ENCODE measurements around the gene CTNNB1.
"Not testable (repeated sequence)": the region's sequence is repeated elsewhere in the genome, so short reads cannot be mapped to it uniquely, and the experiment has no call there.

Gene CTNNB1

DNA sequence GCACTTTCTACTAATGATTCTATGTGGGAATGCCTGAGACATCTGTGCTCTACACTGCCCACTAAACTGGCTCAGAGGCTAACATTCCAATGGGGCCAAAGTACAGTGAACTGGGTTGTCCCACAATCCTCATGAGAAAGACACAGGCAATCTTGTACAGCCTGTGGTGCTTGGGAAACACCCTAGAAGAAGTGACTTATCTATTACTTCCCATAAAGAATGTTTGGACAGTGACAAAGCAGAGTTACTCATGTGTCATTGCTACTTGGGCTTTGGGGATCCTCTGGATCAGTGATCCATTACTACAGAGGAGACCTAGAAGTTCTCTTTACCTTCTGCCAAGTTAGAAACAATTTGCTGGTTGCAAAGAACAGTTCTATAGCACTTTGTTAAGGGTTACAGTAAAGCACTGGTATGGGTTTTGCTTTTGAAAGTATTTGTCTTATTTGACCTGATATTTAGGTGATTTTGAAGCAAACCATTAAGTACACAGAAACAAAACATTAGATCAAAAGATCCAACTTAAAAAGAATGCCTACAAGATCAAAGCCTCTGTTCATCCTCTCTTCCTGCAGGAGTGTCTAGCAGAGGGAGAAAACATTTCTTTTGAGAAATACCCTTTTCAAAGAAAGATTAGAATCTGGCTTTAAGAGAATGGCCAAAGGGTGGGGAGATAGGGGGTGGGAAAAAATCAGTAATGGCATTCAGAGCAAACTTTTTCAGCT, 75.8 kb downstream of the CTNNB1 start:
- no peak overlapping the region for H2BK5ac ChIP-seq (ENCODE audit: low read depth, low read length, poor library complexity, severe bottlenecking)
- H3K4me3 ChIP-seq (ENCODE audit: insufficient read depth in 1 of 2, low read depth in 1 of 2, low read length in 2 of 2), result no peak overlapping the region
- no peak overlapping the region for H3K27ac ChIP-seq (ENCODE audit: low read length, poor library complexity, severe bottlenecking)
- no peak overlapping the region for H3K23ac ChIP-seq (ENCODE audit: low read length in 2 of 2)
- DNase-seq, result peak; percentile 57
- no peak overlapping the region for H4K8ac ChIP-seq (ENCODE audit: low read length)
- no peaks in the 10 kb centered on the region for H3K36me3 ChIP-seq (ENCODE audit: control insufficient read depth in 1 of 2, insufficient read depth in 2 of 2, low read depth in 1 of 2, low read length in 2 of 2)
- H3K18ac ChIP-seq (ENCODE audit: low read depth in 1 of 2, low read length in 2 of 2), result no peak overlapping the region
- no peak overlapping the region for H3K9ac ChIP-seq (ENCODE audit: low read length)
- no peaks in the 10 kb centered on the region for H3K27me3 ChIP-seq (ENCODE audit: control insufficient read depth in 1 of 2, insufficient read depth in 1 of 2, low read length in 2 of 2)
- no peak overlapping the region for H2BK15ac ChIP-seq (ENCODE audit: low read depth, poor library complexity, severe bottlenecking)
- H3K4me2 ChIP-seq (ENCODE audit: low read length, poor library complexity, severe bottlenecking), result no peak overlapping the region
- no peak overlapping the region for H3K14ac ChIP-seq (ENCODE audit: low read length in 2 of 2)
- H3K79me1 ChIP-seq (replicated peaks; ENCODE audit: low read length, poor library complexity, severe bottlenecking), result no peaks in the 10 kb centered on the region
- no peak overlapping the region for H4K91ac ChIP-seq (ENCODE audit: low read length)
- no peak overlapping the region for H2AK5ac ChIP-seq (ENCODE audit: low read length, severe bottlenecking)
- peaks cover 8% of the 10 kb centered on the region for H3K4me1 ChIP-seq (ENCODE audit: control insufficient read depth, insufficient read depth, low read depth, low read length)
- H3K4ac ChIP-seq (ENCODE audit: low read depth in 1 of 2, low read length in 2 of 2), result no peak overlapping the region
- H2BK120ac ChIP-seq (ENCODE audit: low read depth, low read length), result no peak overlapping the region
- H2BK12ac ChIP-seq (ENCODE audit: low read length in 2 of 2), result no peak overlapping the region
- H2AFZ ChIP-seq (ENCODE audit: low read depth, low read length), result no peak overlapping the region
- no peaks in the 10 kb centered on the region for H3K9me3 ChIP-seq (ENCODE audit: control insufficient read depth, low read length)

GRCh38 chr3:41276191-41276590, 76.9 kb downstream of the CTNNB1 start:
- WGBS, result 95% methylated on average over 4 of the region's 4 CpGs
- no peak for DNase-seq
- H4K91ac ChIP-seq (ENCODE audit: low read length), result no peak overlapping the region
- no peaks in the 10 kb centered on the region for H3K36me3 ChIP-seq (ENCODE audit: control insufficient read depth in 1 of 2, insufficient read depth in 2 of 2, low read depth in 1 of 2, low read length in 2 of 2)
- H2BK5ac ChIP-seq (ENCODE audit: low read depth, low read length, poor library complexity, severe bottlenecking), result no peak overlapping the region
- H3K23ac ChIP-seq (ENCODE audit: low read length in 2 of 2), result no peak overlapping the region
- no peak overlapping the region for H3K4ac ChIP-seq (ENCODE audit: low read depth in 1 of 2, low read length in 2 of 2)
- H3K18ac ChIP-seq (ENCODE audit: low read depth in 1 of 2, low read length in 2 of 2), result no peak overlapping the region
- no peak overlapping the region for H2BK120ac ChIP-seq (ENCODE audit: low read depth, low read length)
- no peak overlapping the region for H2BK15ac ChIP-seq (ENCODE audit: low read depth, poor library complexity, severe bottlenecking)
- H3K4me2 ChIP-seq (ENCODE audit: low read length, poor library complexity, severe bottlenecking), result no peak overlapping the region
- no peak overlapping the region for H3K9ac ChIP-seq (ENCODE audit: low read length)
- no peak overlapping the region for H3K14ac ChIP-seq (ENCODE audit: low read length in 2 of 2)
- no peak overlapping the region for H2AFZ ChIP-seq (ENCODE audit: low read depth, low read length)
- no peak overlapping the region for H2BK12ac ChIP-seq (ENCODE audit: low read length in 2 of 2)
- H4K8ac ChIP-seq (ENCODE audit: low read length), result no peak overlapping the region
- H3K27ac ChIP-seq (ENCODE audit: low read length, poor library complexity, severe bottlenecking), result no peak overlapping the region
- no peaks in the 10 kb centered on the region for H3K9me3 ChIP-seq (ENCODE audit: control insufficient read depth, low read length)
- H3K27me3 ChIP-seq (ENCODE audit: control insufficient read depth in 1 of 2, insufficient read depth in 1 of 2, low read length in 2 of 2), result no peaks in the 10 kb centered on the region
- H3K4me1 ChIP-seq (ENCODE audit: control insufficient read depth, insufficient read depth, low read depth, low read length), result peaks cover 8% of the 10 kb centered on the region
- H2AK5ac ChIP-seq (ENCODE audit: low read length, severe bottlenecking), result no peak overlapping the region
- H3K79me1 ChIP-seq (replicated peaks; ENCODE audit: low read length, poor library complexity, severe bottlenecking), result no peaks in the 10 kb centered on the region
- no peak overlapping the region for H3K4me3 ChIP-seq (ENCODE audit: insufficient read depth in 1 of 2, low read depth in 1 of 2, low read length in 2 of 2)

DNA sequence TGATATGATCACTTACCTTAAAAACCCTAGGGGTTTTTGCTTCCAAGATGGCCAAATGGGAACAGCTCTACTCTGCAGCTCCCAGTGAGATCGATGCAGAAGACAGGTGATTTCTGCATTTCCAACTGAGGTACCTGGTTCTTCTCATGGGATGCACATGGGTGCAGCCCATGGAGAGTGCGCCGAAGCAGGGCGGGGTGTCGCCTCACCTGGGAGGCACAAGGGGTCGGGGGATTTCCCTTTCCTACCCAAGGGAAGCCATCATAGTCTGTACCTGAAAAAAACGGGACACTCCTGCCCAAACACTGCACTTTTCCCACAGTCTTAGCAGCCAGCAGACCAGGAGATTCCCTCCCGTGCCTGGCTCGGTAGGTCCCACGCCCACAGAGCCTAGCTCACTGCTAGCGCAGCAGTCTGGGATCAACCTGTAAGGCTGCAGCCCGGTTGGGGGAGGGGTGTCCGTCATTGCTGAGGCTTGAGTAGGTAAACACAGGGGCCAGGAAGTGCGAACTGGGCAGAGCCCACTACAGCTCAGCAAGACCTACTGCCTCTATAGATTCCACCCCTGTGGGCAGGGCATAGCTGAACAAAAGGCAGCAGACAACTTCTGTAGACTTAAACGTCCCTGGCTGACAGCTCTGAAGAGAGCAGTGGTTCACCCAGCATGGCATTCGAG, 78.6 kb downstream of the CTNNB1 start:
- no peaks in the 10 kb centered on the region for H3K27me3 ChIP-seq (ENCODE audit: control insufficient read depth in 1 of 2, insufficient read depth in 1 of 2, low read length in 2 of 2)

DNA sequence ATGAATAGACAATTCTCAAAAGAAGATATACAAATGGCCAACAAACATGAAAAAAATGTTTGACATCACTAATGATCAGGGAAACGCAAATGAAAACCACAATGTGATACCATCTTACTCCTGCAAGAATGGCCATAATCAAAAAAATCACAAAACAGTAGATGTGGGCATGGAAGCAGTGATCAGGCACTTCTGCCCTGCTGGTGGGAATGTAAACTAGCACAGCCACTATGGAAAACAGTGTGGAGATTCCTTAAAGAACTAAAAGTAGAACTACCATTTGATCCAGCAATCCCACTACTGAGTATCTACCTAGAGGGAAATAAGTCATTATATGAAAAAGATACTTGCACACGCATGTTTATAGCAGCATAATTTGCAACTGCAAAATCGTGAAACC, 85.6 kb downstream of the CTNNB1 start:
- WGBS, result 83% methylated on average over 3 of the region's 3 CpGs
- not testable (repeated sequence) for H2AFZ ChIP-seq (ENCODE audit: low read depth, low read length); H3K79me1 ChIP-seq (replicated peaks; ENCODE audit: low read length, poor library complexity, severe bottlenecking)

More for the DNA sequence above, 78.6 kb downstream of the CTNNB1 start:
- Histone ChIP-seq H3K4me3 (ENCODE audit: insufficient read depth in 1 of 2, low read depth in 1 of 2, low read length in 2 of 2) (no peak overlapping the region), H2AFZ (ENCODE audit: low read depth, low read length) (no peak overlapping the region), H3K9me3 (ENCODE audit: control insufficient read depth, low read length) (no peaks in the 10 kb centered on the region), H3K4me2 (ENCODE audit: low read length, poor library complexity, severe bottlenecking) (no peak overlapping the region), H3K4ac (ENCODE audit: low read depth in 1 of 2, low read length in 2 of 2) (no peak overlapping the region), H4K8ac (ENCODE audit: low read length) (no peak overlapping the region), H3K18ac (ENCODE audit: low read depth in 1 of 2, low read length in 2 of 2) (no peak overlapping the region), H3K79me1 (replicated peaks; ENCODE audit: low read length, poor library complexity, severe bottlenecking) (no peaks in the 10 kb centered on the region), H4K91ac (ENCODE audit: low read length) (no peak overlapping the region), H3K36me3 (ENCODE audit: control insufficient read depth in 1 of 2, insufficient read depth in 2 of 2, low read depth in 1 of 2, low read length in 2 of 2) (no peaks in the 10 kb centered on the region), H2BK15ac (ENCODE audit: low read depth, poor library complexity, severe bottlenecking) (no peak overlapping the region), H3K14ac (ENCODE audit: low read length in 2 of 2) (no peak overlapping the region), H3K27ac (ENCODE audit: low read length, poor library complexity, severe bottlenecking) (no peak overlapping the region), H2BK12ac (ENCODE audit: low read length in 2 of 2) (no peak overlapping the region), H2BK120ac (ENCODE audit: low read depth, low read length) (no peak overlapping the region), H2BK5ac (ENCODE audit: low read depth, low read length, poor library complexity, severe bottlenecking) (no peak overlapping the region), H3K4me1 (ENCODE audit: control insufficient read depth, insufficient read depth, low read depth, low read length) (peaks cover 8% of the 10 kb centered on the region), H2AK5ac (ENCODE audit: low read length, severe bottlenecking) (no peak overlapping the region), H3K9ac (ENCODE audit: low read length) (no peak overlapping the region), H3K23ac (ENCODE audit: low read length in 2 of 2) (no peak overlapping the region)
- 47% methylated on average over 15 of the region's 16 CpGs for WGBS
- no peak for DNase-seq

More for the DNA sequence above, 85.6 kb downstream of the CTNNB1 start:
- not testable (repeated sequence) for H3K23ac ChIP-seq (ENCODE audit: low read length in 2 of 2); H3K4ac ChIP-seq (ENCODE audit: low read depth in 1 of 2, low read length in 2 of 2); H2BK15ac ChIP-seq (ENCODE audit: low read depth, poor library complexity, severe bottlenecking); H3K4me1 ChIP-seq (ENCODE audit: control insufficient read depth, insufficient read depth, low read depth, low read length); H3K9ac ChIP-seq (ENCODE audit: low read length); H2BK12ac ChIP-seq (ENCODE audit: low read length in 2 of 2); H2BK5ac ChIP-seq (ENCODE audit: low read depth, low read length, poor library complexity, severe bottlenecking); H2BK120ac ChIP-seq (ENCODE audit: low read depth, low read length); H3K36me3 ChIP-seq (ENCODE audit: control insufficient read depth in 1 of 2, insufficient read depth in 2 of 2, low read depth in 1 of 2, low read length in 2 of 2); H4K8ac ChIP-seq (ENCODE audit: low read length); H3K27me3 ChIP-seq (ENCODE audit: control insufficient read depth in 1 of 2, insufficient read depth in 1 of 2, low read length in 2 of 2); H2AK5ac ChIP-seq (ENCODE audit: low read length, severe bottlenecking); H3K18ac ChIP-seq (ENCODE audit: low read depth in 1 of 2, low read length in 2 of 2); H3K4me2 ChIP-seq (ENCODE audit: low read length, poor library complexity, severe bottlenecking); H3K4me3 ChIP-seq (ENCODE audit: insufficient read depth in 1 of 2, low read depth in 1 of 2, low read length in 2 of 2); H3K14ac ChIP-seq (ENCODE audit: low read length in 2 of 2); H3K9me3 ChIP-seq (ENCODE audit: control insufficient read depth, low read length); H3K27ac ChIP-seq (ENCODE audit: low read length, poor library complexity, severe bottlenecking); DNase-seq; H4K91ac ChIP-seq (ENCODE audit: low read length)

Data from mesenchymal stem cell (in vitro differentiated cells and primary cell).